ENCODE data around the gene MANBA.
"Not testable (repeated sequence)": the region's sequence is repeated elsewhere in the genome, so short reads cannot be mapped to it uniquely, and the experiment has no call there.

Gene MANBA

DNA sequence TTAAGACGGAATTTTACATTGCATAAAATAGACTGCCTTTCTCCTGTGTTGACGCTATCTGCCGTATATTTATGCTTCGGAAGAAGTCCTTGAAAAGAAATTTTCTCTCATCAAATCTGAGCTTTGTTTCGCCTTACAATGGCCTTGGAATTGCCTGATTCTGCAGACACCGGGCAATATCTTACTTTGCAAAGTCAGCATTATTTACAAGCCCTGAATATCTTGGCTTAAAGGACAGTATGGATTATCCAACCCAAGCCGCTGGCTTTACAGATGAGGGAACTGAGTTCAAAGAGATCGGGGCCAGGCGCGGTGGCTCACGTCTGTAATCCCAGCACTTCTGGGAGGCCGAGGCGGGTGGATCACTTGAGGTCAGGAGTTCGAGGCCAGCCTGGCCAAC is 1.1 kb upstream of the MANBA start:
- DNase-seq (ENCODE audit: low read depth), result no peak

DNA sequence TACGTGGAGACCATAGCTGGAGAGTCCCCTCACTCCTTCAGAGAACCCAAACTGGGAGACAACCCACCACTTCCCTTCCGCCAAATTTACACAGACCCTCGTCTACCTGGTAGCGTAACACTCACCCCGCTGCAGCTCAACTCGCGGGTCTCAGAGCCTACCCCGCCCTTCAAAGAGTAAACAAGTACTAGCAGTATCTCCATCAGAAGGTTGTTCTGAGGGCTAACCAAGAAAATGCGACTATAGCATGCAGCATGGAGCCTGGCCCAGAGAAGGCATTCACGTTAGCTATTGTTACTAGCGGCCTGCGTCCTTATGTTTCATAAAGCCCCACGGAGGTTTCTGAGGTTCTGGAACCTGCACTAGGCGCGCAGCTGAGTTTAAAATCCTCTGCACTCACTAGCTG is 531 bp upstream of the MANBA start:
- no peak for DNase-seq (ENCODE audit: low read depth)

DNA sequence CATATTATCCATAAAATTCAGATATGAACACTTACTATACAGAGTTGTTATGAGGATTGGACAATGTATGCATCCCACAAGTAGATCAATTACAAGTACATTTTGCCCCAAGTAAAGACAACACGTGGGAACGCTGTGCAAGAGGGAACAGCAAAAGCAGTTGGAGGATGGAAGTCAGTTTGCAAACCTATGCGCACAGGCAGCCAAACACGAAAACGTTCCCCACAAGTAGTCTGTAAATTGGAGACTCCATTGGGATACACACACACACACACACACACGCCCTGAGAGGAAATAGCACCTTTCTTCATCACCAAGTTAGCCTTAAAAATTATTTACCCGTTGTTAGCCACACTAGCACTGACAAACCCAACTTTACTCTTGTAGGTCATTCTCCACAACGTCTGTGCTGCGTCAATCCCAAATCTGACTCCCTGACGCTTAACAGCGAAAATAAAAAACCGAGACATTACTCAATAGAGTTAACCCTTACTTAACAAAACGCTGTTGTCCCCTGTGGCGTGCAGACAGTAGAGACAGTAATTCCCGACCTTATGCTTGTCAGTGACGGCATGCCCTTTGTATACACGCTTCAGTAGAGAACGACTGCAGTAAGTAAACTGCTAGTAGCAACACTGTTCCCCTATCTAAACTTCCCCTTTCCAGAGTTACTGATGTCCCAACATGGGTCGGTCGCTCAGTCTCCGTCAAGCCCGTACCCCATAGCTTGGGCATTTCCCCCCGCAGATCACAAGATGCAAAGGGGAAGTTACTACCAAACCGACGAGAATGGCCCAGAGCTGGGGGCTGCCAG is 730 bp downstream of the MANBA start:
- peak; percentile 2 for DNase-seq (ENCODE audit: low read depth)

DNA sequence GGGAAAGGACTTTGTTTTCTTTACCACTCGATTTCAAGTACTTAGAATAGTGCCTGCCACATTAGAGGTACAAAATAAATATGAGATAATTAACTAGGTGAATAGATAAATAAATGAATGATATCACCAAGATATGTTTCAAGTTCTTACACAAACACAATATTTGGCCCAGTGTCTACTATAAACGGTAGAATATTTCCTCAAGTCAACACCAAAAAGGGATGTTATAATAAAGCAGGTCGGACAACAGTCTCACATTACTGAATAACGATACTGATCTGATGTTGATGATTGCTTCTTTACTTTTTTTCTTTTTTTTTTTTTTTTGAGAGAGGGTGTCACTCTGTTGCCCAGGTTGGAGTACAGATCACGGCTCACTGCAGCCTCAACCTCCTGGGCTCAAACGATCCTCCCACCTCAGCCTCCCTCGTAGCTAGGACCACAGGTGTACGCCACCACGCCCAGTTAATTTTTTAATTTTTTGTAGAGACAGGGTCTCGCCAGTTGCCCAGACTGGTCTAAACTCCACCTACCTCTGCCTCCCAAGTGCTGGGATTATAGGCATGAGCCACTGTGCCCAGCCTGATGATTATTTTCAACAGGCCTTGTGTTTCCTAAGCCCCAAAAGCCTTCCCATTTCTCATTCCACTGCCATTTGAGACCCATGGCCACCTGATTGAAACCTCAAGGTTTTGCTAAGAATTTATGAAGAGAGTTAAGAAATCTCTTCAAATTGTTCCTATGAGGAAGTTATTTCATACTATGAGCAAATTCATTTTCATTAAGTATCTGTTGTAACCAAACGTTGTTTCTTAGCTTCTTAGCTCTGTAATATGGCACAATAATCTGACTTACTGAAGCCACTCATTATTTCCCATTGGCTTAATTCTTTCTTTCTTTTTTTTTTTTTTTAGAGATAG is 2.3 kb downstream of the MANBA start:
- no peak for DNase-seq (ENCODE audit: low read depth)

DNA sequence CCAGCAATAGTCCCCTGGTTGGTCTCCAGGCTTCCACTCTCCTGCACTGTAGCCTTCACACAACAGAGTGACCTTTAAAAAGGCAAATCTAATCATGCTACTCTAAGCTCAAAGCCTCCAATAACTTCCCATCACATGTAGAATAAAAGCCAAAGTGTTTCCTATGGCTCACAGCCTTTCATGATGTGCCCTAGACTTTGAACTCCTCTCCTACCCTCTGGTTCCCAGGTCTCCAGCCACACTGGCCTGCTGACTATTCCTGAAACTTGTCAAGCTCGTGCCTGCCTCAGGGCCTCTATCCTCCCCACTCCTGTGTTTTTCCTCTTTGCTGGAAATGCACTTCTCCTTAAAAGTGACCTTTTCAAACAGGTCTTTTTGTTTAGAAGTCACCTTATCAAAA is 3.1 kb downstream of the MANBA start:
- DNase-seq (ENCODE audit: low read depth), result no peak

DNA sequence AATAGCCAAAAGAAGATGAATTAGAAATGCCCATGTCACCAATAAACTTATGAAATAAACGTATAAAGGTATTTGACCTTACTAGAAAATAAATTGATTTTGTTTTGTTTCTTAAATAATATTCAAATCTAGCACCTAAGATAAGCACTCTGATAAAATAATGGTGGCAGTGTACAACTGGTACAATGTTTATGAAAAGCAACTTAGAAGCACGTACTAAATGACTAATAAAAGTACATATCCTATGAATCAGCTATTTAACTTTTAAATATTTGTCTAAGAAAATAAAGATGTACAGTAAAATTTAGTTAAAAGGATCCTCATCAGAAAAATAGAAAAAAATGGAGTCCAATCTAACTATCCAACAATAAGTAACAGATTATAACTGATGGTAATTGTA is 6.7 kb downstream of the MANBA start:
- no peak for DNase-seq (ENCODE audit: low read depth)

DNA sequence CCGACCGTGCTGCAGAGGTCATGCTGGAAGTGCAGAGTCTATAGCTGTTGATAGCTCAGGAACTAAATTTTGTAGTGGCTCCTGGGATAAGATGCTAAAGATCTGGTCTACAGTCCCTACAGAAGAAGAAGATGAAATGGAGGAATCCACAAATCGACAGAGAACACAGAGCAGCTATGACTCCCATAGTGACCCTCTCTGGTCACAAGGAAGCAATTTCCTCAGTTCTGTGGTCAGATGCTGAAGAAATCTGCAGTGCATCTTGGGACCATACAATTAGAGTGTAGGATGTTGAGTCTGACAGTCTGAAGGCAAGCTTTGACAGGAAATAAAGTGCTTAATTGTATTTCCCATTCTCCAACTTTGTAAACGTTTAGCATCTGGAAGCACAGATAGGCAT is 8.8 kb downstream of the MANBA start:
- DNase-seq (ENCODE audit: low read depth), result no peak

DNA sequence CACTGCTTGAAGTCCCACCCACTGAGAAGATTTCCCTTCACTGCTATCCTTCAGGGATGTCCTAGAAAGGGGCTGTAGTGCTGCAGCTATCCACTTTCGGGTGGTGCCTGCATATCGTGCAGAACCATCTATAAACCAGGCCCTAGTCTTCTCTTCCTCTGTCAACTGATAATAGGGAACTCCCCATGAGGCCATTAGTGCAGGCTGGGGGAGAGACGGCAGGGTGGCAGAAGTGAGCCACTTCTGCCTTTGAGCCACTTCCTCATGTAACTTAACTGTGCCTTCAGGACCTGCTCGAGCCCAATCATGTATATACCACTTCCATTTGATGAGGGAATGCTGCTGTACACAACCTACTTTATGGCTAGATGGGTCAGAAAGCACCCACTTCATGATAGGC is 17.4 kb downstream of the MANBA start:
- DNase-seq (ENCODE audit: low read depth), result not testable (repeated sequence)

DNA sequence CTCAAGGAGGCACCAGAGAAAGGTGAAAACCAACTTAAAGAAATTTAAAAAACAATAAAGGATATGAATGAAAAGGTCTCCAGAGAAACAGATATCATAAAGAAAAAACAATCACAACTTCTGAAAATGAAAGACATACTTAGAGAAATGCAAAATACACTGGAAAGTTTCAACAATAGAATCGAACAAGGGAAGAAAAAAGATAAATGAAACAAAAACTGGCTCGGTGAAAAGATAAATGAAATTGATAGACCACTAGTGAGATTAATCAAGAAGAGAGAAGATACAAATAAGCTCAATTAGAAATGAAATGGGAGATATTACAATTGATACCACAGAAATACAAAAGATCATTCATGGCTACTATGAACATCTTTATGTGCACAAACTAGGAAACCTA is 22.0 kb downstream of the MANBA start:
- not testable (repeated sequence) for DNase-seq (ENCODE audit: low read depth)

DNA sequence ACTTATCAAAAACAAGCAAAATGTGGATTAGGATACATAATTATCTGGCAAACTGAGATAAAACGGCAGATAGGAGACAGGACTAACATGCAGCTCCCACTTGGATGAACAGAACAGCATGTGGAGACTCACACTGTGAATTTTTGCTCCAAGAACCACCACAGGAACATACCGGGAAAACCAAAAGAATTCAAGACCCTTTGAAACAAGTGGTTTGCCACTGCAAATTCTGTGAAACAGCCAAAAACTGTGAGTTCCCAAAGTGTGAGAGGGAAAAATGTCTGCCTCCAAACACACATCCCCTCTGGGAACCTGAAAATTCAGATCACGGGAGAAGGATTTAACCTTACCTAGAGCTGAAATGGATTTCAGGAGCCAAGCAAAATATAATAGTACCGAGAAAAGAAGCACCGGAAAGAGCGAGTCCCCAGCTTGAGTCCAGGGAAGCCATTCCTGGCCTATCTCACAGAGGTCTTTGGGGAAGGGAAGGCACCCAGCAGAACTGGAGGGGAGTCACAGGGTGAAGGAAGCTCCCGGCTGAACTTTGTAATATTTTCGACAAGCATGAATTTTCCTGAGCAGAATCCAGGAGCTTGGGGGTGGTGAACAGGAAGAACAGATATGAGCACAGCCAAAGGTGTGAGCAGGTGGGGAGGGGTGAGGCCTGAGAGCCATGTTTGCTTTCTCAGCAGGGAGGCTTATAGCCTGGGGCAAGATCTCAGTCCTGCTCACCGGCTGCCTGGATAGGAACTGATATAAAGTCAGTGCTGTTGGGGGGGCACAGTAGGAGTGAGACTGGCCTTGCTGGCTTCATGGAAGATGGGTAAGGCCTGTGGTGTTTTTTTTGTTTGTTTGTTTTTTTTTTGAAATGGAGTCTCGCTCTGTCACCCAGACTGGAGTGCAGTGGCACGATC is 23.9 kb downstream of the MANBA start:
- no peak for DNase-seq (ENCODE audit: low read depth)

DNA sequence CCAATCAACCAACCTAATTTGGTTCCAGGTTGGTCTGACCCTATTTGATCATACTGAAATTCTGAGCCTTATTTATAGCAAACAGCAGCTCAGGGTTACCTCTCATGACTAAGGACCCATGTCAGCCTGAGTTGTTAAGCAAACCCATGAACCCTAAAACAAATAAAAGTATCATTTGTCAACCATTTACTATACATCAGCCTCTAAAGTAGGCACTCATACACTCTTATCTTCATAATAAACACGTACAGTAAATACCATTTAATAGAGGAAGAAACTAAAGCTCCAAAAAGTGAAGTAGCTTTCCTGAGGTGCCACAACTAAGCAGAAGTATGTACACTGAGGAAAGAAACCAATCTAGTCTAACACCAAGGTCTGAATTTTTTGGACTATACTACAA is 25.2 kb downstream of the MANBA start:
- no peak for DNase-seq (ENCODE audit: low read depth)

DNA sequence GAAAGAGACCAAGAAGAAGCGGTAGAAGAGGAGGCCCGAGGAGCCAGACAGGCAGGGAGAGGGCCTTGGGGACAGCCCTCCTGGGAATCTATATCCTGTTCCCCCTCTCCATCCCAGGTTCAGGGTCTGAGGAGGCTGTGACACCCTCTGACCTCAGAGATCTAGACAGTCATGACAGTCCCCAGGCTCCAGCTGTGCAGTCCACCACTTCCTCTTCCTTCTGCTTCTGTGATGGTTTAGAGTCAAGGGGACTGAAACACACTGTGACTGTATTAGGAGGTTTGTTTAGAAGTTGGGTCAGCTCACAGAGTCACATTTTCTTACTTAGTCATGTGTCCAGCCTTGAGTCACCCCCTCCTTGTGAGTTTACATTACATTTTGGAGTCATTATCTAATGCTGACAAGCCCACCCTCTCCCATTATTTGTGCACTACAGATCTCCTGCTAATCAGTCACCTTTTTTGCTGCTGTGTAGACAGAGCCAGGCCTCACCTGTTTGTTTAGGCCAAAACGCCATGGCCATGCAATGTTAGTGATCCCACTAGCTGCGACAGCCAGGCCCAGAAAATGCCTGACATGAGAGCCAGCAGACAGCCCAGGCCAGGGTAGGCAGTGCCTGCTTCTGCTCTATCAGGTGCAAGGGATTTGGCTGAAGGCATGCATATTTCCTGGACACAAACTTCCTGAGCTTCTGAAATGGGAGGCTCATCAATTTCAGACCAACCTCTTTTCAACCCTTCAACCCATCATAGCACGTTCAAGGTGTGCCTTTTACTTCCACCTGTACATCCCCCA is 26.0 kb downstream of the MANBA start:
- no peak for DNase-seq (ENCODE audit: low read depth)

DNA sequence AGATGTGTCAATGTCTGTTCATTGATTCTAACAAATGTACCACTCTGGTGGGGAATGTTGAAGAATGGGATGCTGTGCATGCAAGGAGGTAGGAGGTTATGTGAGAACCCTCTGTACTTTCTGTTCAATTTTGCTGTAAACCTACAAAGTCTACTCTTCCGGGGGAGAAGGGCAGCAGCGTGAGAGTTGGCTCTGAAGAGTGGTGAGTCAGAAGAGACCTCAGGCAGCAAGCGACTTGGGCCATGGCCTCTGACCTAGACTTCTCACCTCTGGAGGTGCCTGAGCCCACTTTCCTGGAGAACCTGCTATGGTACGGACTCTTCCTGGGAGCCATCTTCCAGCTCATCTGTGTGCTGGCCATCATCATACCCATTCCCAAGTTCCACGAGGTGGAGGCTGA is 26.7 kb downstream of the MANBA start:
- no peak for DNase-seq (ENCODE audit: low read depth)

DNA sequence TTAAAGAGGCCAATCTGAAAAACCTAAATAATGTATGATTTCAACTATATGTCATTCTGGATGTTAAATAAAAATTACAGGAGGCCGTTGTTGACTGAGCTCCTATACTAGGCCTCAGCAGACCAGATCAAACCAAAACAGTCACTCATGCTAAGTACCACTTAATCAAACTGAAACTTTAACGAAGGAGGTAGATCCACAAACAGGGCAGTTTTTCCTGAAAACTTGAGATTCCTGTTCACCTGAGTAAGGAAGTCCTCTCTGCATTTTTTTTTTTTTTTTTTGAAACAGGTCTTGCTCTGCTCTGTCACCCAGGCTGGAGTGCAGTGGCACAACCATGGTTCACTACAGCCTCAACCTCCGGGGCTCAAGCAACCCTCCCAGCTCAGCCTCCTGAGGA is 27.7 kb downstream of the MANBA start:
- DNase-seq (ENCODE audit: low read depth), result no peak

DNA sequence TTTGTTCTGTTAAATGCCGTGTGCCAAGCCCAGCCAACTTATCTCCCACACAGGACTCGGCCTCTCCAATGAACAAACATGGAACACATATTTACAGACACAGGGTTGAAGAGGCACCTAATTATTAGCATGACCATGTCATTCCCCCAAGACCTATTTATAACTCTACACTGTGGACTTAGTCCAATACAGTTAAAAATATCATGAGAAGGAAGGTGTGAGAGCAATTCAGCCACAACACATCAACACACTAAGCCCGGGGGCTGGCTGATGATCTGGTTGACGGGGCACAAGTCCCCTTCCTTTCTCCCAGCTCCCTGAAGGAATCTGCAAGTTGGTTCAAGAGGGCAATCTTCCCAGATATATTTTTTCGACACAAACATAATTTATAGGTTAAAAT is 28.1 kb downstream of the MANBA start:
- DNase-seq (ENCODE audit: low read depth), result no peak

DNA sequence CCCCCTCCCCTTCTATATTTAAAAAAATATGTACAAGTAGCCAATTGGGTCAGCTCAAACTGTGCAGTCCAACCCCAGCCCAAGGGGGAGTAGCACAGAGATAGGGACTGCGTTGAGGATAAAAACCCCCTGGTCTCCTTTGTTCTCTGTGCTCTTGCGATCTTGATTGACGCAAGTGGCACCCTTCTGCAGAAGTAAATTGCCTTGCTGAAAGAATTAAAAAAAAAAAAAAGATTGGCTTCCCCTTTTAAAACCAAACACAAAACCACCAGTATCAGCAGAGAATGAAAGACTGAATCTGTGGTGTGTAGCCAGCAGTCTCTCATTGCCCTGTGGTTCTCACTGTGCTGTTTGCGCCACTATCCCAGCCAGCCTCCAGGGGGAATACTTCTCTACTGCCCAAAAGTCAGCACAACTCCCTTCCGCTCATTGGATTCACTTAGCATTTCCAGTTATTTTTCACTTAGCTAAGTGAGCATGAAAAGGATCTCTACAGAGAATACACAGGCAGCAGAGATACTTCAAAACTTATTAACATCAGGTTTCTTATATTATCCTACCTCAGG is 29.7 kb downstream of the MANBA start:
- no peak for DNase-seq (ENCODE audit: low read depth)

DNA sequence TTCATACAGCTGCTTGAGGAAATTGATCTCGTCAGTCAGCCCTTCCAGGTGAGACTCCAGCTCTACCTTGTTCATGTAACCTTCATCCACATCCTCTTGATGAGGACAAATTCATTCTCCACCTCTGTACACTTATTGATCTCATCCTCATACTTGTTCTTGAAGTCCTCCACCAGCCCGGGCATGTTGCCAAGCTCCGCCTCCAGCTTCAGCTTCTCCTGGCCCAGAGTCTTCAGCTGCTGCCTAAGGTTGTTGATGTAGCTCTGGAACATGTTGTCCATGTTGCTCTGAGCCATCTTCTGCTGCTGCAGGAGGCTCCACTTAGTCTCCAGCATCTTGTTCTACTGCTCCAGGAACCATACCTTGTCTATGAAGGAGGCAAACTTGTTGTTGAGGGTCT is 31.3 kb downstream of the MANBA start:
- not testable (repeated sequence) for DNase-seq (ENCODE audit: low read depth)

DNA sequence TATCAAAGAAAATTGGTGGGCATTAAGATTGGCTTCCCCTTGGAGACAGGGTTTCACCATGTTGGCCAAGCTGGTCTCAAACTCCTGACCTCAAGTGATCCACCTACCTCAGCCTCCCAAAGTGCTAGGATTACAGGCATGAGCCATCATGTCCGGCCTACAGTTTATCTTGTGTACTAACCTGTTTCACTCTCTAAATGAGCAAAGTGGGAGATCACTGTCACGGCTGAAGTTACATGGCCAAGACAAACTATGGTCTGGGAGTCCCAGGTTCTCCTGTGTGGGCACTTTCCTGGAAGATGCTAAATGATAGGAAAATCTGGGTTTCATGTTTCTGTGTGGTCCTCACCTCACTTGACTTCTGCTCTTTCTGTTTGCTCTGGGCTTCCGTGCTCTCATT is 33.8 kb downstream of the MANBA start:
- DNase-seq (ENCODE audit: low read depth), result not testable (repeated sequence)

DNA sequence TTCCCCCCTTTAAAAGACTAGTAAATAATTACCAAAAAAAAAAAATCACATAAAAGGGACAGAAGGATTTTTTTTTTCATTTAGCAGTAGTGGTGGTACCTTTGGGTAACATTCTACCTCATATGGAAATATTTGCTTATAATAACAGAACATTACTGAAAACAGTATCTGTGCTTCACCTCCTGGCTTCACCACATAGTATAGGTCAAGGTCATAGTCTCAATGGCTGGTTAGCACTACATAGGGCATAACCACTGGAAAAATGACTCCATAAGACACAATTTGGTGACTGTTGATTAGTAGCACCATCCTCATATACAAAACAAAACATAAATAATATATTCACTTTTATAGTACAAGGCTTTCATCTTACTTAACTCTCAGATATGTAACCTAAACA is 34.7 kb downstream of the MANBA start:
- DNase-seq (ENCODE audit: low read depth), result no peak

DNA sequence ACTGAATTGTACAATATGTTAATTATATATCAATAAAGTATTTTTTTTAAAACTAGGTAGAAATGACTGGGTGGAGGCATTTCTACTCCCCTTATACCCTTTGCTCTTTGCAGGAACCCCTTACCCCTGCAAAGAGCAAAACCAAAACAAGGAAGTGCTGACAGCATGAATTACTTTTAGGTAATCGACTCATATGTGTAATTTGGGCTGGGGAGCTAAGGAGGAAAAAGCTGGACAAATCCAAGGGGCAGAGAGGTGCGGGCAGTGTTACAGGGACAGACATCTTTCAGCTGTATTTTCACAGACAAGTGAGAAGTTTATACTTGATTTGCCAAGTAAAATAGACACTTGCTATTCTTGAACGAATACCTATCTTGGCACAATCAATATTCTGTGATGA is 35.5 kb downstream of the MANBA start:
- no peak for DNase-seq (ENCODE audit: low read depth)

DNA sequence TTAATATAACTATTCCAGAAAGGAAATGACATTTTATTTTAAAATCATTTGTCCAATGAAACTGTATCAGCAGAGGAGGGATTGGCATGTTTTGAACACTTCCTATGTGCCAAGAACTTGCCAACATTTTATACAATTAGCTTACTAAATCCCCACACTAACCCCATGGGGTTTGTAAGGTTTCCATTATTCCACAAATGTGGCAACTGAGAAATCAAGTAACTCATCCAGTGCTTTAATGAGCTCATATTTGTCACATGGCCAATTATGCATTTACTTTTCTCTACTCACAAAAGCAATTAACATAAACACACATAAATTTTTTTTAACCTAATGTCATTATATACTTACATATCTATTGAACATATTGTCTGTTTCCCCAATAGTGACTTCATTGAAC is 37.3 kb downstream of the MANBA start:
- no peak for DNase-seq (ENCODE audit: low read depth)

Data from T follicular helper cell (primary cell).